Measurements from ENCODE around the gene TM6SF1.

Gene TM6SF1

DNA sequence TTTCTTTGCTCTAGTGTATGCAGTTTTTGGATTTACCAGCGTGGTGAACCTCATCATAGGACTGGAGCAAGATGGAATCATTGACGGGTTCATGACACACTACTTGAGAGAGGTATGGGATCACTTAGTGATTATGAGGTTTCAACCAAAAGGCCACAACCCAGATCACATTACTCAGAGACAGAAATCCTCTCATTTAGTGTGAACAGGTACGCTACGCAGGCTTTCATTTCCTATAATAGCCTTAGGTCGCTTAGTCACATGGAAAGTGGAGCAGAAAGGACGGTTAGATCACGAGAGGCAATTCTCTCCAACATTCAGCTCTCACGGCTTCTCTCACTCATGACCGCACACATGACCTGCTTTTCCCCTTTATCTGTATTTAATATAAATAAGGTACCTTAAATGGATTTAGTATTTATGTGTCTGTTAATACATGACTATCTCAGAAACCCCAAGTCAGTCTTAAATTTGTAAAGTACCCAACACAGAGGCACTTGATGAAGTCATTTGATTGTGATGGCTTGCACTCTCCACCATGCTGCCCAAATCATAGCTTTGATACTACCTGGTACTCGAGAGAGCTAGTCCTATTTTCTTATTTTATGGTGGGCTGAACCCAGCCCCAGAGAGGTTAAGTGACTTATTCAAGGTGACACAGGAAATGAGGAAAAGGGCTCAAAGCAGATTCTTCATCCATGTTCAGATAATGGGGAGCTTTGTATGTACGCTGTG is 8.6 kb downstream of the TM6SF1 start:
- H3K4me2 ChIP-seq (ENCODE audit: low read length): no peak overlapping the region
- WGBS (ENCODE audit: extremely low coverage, insufficient coverage, insufficient read length): no CpG with 5 or more reads among the region's 11 CpGs

GRCh38 chr15:83118291-83118827 is 10.9 kb downstream of the TM6SF1 start:
- H2BK120ac ChIP-seq (ENCODE audit: insufficient read depth, low read length, poor library complexity): no peak overlapping the region
- no peak overlapping the region for H3K18ac ChIP-seq (ENCODE audit: low read length)
- no peak overlapping the region for H3K4ac ChIP-seq (ENCODE audit: low read depth, low read length)
- H3K79me2 ChIP-seq (ENCODE audit: control insufficient read depth, insufficient read depth, low read length, poor library complexity): no peaks in the 10 kb centered on the region
- no peak overlapping the region for H2AFZ ChIP-seq (ENCODE audit: insufficient read depth, low read length, poor library complexity)
- no peak overlapping the region for H4K8ac ChIP-seq (ENCODE audit: low read depth, low read length)
- no peak for DNase-seq
- no peaks in the 10 kb centered on the region for H3K9me3 ChIP-seq (ENCODE audit: insufficient read depth, low read depth, low read length)
- no peaks in the 10 kb centered on the region for H3K4me1 ChIP-seq (ENCODE audit: control insufficient read depth in 1 of 2, insufficient read depth in 2 of 2, low read length in 2 of 2)
- H2AK5ac ChIP-seq (ENCODE audit: low read length): no peak overlapping the region
- H3K9ac ChIP-seq (ENCODE audit: low read length): no peak overlapping the region
- H3K4me3 ChIP-seq (ENCODE audit: low read depth, low read length): no peak overlapping the region
- H3K4me2 ChIP-seq (ENCODE audit: low read length): no peak overlapping the region
- no peak overlapping the region for H3K14ac ChIP-seq (ENCODE audit: low read length)
- WGBS (ENCODE audit: extremely low coverage, insufficient coverage, insufficient read length): no CpG with 5 or more reads among the region's 6 CpGs
- H3K27me3 ChIP-seq (ENCODE audit: insufficient read depth, low read length): no peaks in the 10 kb centered on the region
- no peak overlapping the region for H4K12ac ChIP-seq (ENCODE audit: low read depth, low read length)
- H2BK5ac ChIP-seq (ENCODE audit: low read depth, low read length, poor library complexity): no peak overlapping the region
- no peak overlapping the region for H4K91ac ChIP-seq (ENCODE audit: low read depth, low read length)
- H3K27ac ChIP-seq (ENCODE audit: low read depth, low read length): no peak overlapping the region
- no peak overlapping the region for H2BK12ac ChIP-seq (ENCODE audit: low read length)
- H3K36me3 ChIP-seq (ENCODE audit: control insufficient read depth in 1 of 2, insufficient read depth in 2 of 2, low read length in 2 of 2): no peaks in the 10 kb centered on the region
- no peaks in the 10 kb centered on the region for H3K79me1 ChIP-seq (ENCODE audit: low read length)
- H3K23ac ChIP-seq (ENCODE audit: low read length): no peak overlapping the region

More for the DNA sequence above, 8.6 kb downstream of the TM6SF1 start:
- H2BK5ac ChIP-seq (ENCODE audit: low read depth, low read length, poor library complexity): no peak overlapping the region
- no peaks in the 10 kb centered on the region for H3K27me3 ChIP-seq (ENCODE audit: insufficient read depth, low read length)
- no peak overlapping the region for H3K27ac ChIP-seq (ENCODE audit: low read depth, low read length)
- H3K4me3 ChIP-seq (ENCODE audit: low read depth, low read length): no peak overlapping the region
- H3K79me1 ChIP-seq (ENCODE audit: low read length): no peaks in the 10 kb centered on the region
- H2AK5ac ChIP-seq (ENCODE audit: low read length): no peak overlapping the region
- no peak overlapping the region for H4K12ac ChIP-seq (ENCODE audit: low read depth, low read length)
- H2BK12ac ChIP-seq (ENCODE audit: low read length): no peak overlapping the region
- no peak overlapping the region for H3K9ac ChIP-seq (ENCODE audit: low read length)
- no peak overlapping the region for H3K14ac ChIP-seq (ENCODE audit: low read length)
- H3K23ac ChIP-seq (ENCODE audit: low read length): no peak overlapping the region
- no peaks in the 10 kb centered on the region for H3K4me1 ChIP-seq (ENCODE audit: control insufficient read depth in 1 of 2, insufficient read depth in 2 of 2, low read length in 2 of 2)
- H3K9me3 ChIP-seq (ENCODE audit: insufficient read depth, low read depth, low read length): no peaks in the 10 kb centered on the region
- H3K4ac ChIP-seq (ENCODE audit: low read depth, low read length): no peak overlapping the region
- no peak overlapping the region for H3K18ac ChIP-seq (ENCODE audit: low read length)
- H3K79me2 ChIP-seq (ENCODE audit: control insufficient read depth, insufficient read depth, low read length, poor library complexity): no peaks in the 10 kb centered on the region
- DNase-seq: no peak
- H4K91ac ChIP-seq (ENCODE audit: low read depth, low read length): no peak overlapping the region
- H2AFZ ChIP-seq (ENCODE audit: insufficient read depth, low read length, poor library complexity): no peak overlapping the region
- no peaks in the 10 kb centered on the region for H3K36me3 ChIP-seq (ENCODE audit: control insufficient read depth in 1 of 2, insufficient read depth in 2 of 2, low read length in 2 of 2)
- no peak overlapping the region for H2BK120ac ChIP-seq (ENCODE audit: insufficient read depth, low read length, poor library complexity)
- H4K8ac ChIP-seq (ENCODE audit: low read depth, low read length): no peak overlapping the region

- Histone ChIP-seq H2AFZ (ENCODE audit: insufficient read depth, low read length, poor library complexity) (no peak overlapping the region), H4K12ac (ENCODE audit: low read depth, low read length) (no peak overlapping the region), H3K14ac (ENCODE audit: low read length) (no peak overlapping the region), H3K4me3 (ENCODE audit: low read depth, low read length) (no peak overlapping the region), H3K18ac (ENCODE audit: low read length) (no peak overlapping the region), H3K27me3 (ENCODE audit: insufficient read depth, low read length) (no peaks in the 10 kb centered on the region), H2AK5ac (ENCODE audit: low read length) (no peak overlapping the region), H3K23ac (ENCODE audit: low read length) (no peak overlapping the region), H4K91ac (ENCODE audit: low read depth, low read length) (no peak overlapping the region), H3K4me1 (ENCODE audit: control insufficient read depth in 1 of 2, insufficient read depth in 2 of 2, low read length in 2 of 2) (no peaks in the 10 kb centered on the region), H3K27ac (ENCODE audit: low read depth, low read length) (no peak overlapping the region), H3K79me1 (ENCODE audit: low read length) (no peaks in the 10 kb centered on the region), H3K4ac (ENCODE audit: low read depth, low read length) (no peak overlapping the region), H2BK120ac (ENCODE audit: insufficient read depth, low read length, poor library complexity) (no peak overlapping the region), H2BK5ac (ENCODE audit: low read depth, low read length, poor library complexity) (no peak overlapping the region), H2BK12ac (ENCODE audit: low read length) (no peak overlapping the region), H3K9ac (ENCODE audit: low read length) (no peak overlapping the region), H3K4me2 (ENCODE audit: low read length) (no peak overlapping the region), H4K8ac (ENCODE audit: low read depth, low read length) (no peak overlapping the region), H3K36me3 (ENCODE audit: control insufficient read depth in 1 of 2, insufficient read depth in 2 of 2, low read length in 2 of 2) (no peaks in the 10 kb centered on the region), H3K79me2 (ENCODE audit: control insufficient read depth, insufficient read depth, low read length, poor library complexity) (no peaks in the 10 kb centered on the region), H3K9me3 (ENCODE audit: insufficient read depth, low read depth, low read length) (no peaks in the 10 kb centered on the region)
- WGBS (ENCODE audit: extremely low coverage, insufficient coverage, insufficient read length): no CpG with 5 or more reads among the region's 4 CpGs
- DNase-seq: no peak
Measured at GRCh38 chr15:83118968-83119367, 11.5 kb downstream of the TM6SF1 start.

GRCh38 chr15:83119968-83120581 is 12.6 kb downstream of the TM6SF1 start:
- Histone ChIP-seq H3K14ac (ENCODE audit: low read length) (no peak overlapping the region), H3K9me3 (ENCODE audit: insufficient read depth, low read depth, low read length) (no peaks in the 10 kb centered on the region), H3K9ac (ENCODE audit: low read length) (no peak overlapping the region), H2AFZ (ENCODE audit: insufficient read depth, low read length, poor library complexity) (no peak overlapping the region), H3K79me1 (ENCODE audit: low read length) (no peaks in the 10 kb centered on the region), H3K4me3 (ENCODE audit: low read depth, low read length) (no peak overlapping the region), H3K4me1 (ENCODE audit: control insufficient read depth in 1 of 2, insufficient read depth in 2 of 2, low read length in 2 of 2) (no peaks in the 10 kb centered on the region), H3K23ac (ENCODE audit: low read length) (no peak overlapping the region), H4K8ac (ENCODE audit: low read depth, low read length) (no peak overlapping the region), H3K4ac (ENCODE audit: low read depth, low read length) (no peak overlapping the region), H2BK120ac (ENCODE audit: insufficient read depth, low read length, poor library complexity) (no peak overlapping the region), H2BK5ac (ENCODE audit: low read depth, low read length, poor library complexity) (no peak overlapping the region), H3K27me3 (ENCODE audit: insufficient read depth, low read length) (no peaks in the 10 kb centered on the region), H2AK5ac (ENCODE audit: low read length) (no peak overlapping the region), H3K18ac (ENCODE audit: low read length) (no peak overlapping the region), H3K79me2 (ENCODE audit: control insufficient read depth, insufficient read depth, low read length, poor library complexity) (no peaks in the 10 kb centered on the region), H2BK12ac (ENCODE audit: low read length) (no peak overlapping the region), H3K27ac (ENCODE audit: low read depth, low read length) (no peak overlapping the region), H4K12ac (ENCODE audit: low read depth, low read length) (no peak overlapping the region), H3K36me3 (ENCODE audit: control insufficient read depth in 1 of 2, insufficient read depth in 2 of 2, low read length in 2 of 2) (no peaks in the 10 kb centered on the region), H3K4me2 (ENCODE audit: low read length) (no peak overlapping the region), H4K91ac (ENCODE audit: low read depth, low read length) (no peak overlapping the region)
- DNase-seq: no peak
- 100% methylated on average over 1 of the region's 9 CpGs for WGBS (ENCODE audit: extremely low coverage, insufficient coverage, insufficient read length)

Data from trophoblast cell (in vitro differentiated cells and primary cell).